Dedifferentiated amniotic fluid mesenchymal stem cell (primary cell): ENCODE measurements around the gene SLC25A42.
"Not testable (repeated sequence)": the region's sequence is repeated elsewhere in the genome, so short reads cannot be mapped to it uniquely, and the experiment has no call there.

Experiments
- DNase-seq: peaks from one replicate; pipeline ENCODE4 v3.0.0-alpha.2; 2016; ENCODE audit errors: extremely low spot score

The SLC25A42 gene

DNA sequence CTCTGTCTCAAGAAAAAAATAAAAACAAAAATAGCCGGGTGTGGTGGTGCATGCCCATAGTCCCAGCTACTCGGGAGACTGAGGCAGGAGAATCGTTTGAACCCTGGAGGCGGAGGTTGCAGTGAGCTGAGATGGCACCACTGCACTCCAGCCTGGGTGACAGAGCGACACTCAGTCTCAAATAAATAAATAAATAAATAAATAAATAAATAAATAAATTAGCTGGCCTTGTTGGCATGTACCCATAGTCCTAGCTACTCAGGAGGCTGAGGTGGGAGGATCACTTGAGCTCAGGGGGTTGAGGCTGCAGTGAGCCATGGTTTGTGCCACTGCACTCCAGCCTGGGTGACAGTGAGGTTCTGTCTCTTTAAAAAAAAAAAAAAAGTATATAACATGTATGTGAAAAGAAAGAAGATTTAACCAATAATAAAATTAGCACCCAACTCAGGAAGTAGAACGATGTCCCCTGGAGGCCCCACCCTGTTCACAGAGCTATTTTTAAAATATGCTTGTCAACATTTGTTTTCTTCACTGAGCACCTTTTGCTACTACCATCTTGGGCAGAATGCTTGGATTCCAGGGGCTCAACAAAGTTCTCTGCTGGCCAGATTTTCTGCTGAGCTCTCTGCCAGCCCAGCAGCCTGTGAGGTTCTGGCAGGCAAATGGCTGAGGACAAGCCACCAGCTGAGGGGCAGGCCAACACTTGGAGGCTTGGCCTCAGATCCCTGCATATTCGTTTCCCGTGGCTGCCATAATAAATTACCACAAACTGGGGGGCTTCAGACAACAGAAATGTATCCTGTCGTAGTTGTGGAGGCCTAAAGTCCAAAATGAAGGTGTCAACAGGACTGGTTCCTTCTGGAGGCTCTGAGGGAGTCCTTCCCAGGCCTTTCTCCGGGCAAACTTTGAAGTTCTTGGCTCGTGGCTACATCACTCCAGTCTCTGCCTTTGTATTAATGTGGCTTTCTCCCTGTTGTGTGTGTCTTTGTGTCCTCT is 5.2 kb downstream of the SLC25A42 start:
- no peak for DNase-seq

DNA sequence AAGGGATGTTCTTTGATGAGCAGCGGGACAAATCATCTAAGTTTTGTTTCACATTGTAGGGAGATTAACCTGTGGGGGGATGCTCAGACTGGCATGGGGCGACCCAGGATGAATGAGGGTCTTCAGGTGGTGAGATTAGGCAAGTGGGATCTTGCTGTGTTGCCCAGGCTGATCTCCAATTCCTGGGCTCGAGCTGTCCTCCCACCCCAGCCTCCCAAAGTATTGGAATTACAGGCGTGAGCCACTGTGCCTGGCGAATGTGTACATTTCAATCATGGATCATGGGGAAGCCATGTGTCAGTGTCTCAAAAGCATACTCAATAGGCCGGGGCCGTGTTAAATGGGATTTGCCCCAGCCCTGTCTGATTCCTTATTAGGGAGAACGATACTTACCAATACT is 8.1 kb downstream of the SLC25A42 start:
- no peak for DNase-seq

DNA sequence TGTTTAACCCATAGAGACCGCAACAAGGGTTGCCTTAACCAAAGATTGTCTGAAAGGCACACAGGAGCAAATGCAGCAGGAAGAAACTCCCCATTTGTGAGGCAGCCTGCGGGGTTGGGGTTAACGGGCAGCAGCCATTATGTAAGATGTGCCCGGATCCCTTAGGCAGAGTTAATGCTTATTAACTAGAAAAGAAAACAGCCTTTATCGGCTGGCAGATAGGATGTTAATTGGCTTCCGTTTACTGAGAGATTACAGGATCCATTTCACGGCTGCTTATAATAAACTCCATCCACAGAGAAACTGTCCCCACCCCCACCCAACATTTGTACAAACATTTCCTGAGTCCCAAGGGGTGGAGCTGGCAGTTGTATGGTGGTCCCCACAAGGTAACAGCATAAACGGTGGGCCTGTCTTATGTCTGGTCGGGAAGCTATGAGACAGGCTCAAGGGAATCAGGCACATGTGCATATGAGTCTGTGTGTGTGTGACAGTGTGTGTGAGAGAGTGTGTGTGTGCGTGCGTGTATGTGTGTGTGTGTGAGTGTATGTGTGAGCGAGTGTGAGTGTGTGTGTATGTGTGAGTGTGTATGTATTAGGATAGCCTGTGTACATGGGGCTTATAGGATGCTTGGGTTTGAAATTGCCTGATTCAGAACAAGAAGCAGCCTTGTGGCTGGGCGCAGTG is 10.5 kb downstream of the SLC25A42 start:
- no peak for DNase-seq

DNA sequence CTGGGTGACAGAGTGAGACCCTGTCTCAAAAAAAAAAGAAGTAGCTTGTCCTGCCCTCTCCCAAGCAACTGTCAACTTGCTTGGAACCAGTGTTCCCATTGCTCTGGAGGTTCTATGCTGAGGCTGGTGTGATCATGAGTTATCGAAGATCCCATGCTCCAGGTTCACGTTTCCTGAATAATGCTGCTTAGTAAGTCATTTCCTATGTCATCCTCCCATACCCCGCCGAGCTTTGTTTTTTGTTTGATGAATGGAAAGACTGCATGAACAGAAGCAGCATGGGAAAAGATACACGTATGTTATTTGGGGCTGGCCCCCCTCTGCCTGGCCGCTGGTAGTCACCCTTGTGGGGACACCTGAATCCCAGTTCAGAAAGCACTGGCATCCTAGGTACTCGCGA is 11.3 kb downstream of the SLC25A42 start:
- no peak for DNase-seq

DNA sequence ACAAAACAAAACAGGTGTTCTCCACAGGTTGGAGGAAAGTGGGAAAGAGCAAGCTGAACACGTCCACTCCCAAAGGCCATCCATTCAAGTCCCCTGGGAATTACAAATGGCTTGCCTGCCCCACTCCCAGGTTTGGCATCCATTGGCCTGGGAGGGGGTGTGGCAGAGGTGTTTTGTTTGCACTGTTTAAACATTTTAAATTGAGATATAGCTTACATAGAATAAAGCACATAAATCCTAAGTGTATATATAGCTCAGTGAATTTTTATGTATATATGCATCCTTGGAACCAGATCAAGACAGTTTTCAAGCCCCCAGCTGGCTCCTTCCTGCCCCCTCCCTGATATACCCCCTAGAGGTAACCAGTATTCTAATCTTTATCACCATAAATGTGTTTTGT is 12.7 kb downstream of the SLC25A42 start:
- DNase-seq: no peak

DNA sequence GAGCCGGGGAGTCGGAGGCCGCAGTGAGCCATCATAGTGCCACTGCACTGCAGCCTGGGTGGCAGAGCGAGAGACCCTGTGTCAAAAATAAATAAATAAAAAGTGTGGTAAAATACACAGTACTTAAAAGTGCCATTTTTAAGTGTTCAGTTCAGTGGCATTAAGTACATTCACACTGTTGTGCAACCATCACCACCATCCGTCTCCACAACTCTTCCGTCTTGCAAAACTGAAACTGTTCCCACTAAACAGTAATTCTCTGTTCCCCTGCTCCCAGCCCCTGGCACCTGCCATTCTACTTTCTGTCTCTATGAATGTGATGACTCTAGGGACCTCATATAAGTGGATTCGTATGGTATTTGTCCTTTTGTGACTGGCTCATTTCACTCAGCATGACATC is 13.3 kb downstream of the SLC25A42 start:
- DNase-seq: no peak

DNA sequence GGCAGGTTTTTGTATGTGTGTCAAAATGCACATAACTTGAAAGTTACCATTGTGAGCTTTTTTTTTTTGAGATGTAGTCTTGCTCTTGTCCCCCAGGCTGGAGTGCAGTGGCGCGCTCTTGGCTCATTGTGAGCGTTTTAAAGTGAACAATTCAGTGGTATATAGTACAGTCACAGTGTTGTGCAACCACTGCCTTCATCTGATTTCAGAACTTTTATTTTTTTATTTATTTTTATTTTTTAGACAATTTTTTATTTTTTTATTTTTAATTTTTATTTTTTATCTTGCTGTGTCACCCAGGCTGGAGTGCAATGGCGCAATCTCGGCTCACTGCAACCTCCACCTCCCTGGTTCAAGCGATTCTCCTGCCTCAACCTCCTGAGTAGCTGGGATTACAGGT is 15.0 kb downstream of the SLC25A42 start:
- no peak for DNase-seq

DNA sequence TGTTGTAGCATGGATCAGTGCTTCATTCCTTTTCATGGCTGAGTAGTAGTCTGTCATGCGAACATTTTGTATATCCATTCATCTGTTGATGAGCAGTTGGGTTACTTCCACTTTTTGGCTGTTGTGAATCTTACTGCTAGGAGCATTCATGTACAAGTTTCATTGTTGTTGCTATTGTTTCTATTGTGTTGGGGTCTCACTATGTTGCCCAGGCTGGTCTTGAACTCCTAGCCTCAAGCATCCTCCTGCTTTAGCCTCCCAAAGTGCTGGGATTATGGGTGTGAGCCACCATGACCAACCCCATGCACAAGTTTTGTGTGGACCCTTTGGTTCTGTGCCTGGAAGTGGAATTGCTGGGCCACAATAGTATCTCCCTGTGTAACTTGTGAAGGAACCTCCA is 15.8 kb downstream of the SLC25A42 start:
- no peak for DNase-seq

DNA sequence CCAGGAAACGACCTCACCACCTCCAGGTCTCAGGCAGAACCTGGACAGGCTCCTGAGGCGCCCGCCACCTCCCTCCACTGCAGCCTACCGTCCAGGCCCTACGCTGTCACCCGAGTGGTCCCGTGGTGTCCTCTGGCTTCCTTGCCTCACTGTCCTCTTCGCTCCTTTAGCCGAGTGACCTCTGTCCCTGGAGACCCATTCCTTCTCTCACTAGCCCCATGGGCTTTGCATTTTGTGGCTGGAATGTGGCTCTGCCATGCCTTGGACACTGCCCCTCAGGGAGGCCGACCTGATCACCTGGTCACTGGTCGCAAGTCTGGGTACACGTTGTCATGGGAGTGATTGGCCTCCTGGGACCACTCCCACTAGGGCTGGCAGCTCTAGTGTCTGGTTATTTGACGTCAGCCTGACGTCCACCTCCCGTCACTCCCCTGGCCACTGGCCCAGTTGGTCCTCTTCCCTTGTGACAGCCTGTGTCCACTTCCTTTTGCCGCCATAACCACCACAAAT is 17.9 kb downstream of the SLC25A42 start:
- DNase-seq: no peak

DNA sequence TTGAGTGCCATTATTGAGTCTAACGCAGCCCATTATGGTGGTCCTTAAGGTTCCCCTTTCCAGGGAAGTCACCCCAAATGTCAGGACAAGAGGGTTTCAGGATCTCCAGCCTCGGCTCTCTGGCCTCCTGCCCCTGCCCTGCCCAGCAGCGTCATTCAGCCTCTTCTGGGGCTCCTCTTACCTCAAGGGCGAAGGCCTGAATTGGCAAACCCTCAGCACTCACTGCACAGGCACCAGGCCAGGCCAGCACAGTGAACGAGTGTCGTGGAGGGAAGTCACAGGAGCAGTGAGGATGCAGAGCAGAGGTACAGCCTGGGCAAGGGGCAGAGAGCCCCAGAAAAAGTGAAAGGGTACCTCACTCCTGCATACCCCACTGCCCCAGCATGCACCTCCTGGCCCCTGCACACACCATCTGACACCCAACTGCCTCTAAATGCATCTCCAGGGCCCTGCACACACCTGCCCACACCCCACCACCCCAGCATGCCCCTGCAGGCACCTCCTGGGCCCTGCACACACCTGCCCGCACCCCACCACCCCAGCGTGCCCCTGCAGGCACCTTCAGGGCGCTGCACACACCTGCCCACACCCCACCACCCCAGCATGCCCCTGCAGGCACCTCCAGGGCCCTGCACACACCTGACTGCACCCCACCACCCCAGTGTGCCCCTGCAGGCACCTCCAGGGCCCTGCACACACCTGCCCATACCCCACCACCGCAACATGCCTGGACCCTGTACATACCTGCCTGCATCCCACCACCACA is 19.8 kb downstream of the SLC25A42 start:
- DNase-seq: no peak

DNA sequence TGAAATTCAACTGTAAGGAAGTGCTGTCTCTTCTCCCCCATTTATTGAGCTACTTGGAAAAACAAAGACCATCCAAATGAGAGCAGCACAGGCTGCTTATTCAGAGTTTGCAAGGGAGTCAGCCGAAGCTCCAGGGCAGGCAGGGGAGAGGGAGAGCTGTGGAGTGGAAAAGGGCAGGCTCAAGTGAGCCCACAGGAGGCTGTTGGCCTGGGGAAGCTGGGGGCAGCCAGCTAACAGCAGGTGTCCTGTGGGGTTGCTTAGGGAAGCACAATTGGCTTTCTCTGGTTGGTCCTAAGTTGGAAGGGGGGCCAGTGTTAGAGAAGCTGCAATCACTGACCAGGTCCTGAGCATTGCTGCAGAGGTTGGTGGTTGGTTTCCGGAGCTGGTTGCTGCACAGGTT is 23.9 kb downstream of the SLC25A42 start:
- DNase-seq: no peak

DNA sequence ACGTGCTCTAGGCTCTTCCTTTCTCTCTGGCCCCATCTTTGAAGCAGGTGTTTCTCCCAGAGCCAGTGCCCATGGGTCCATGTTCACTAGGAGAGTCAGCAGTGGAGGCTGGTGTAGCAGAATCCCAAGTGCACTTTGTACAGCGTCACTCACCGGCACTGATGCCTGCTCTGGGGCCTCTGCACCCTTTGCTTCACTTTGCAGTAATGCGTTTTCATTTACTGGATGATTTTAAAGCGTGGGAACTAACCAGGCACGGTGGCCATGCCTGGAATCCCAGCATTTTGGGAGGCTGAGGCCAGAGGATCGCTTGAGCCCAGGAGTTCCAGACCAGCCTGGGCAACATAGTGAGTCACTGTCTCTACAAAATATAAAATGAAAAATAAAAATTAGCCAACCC is 30.7 kb downstream of the SLC25A42 start:
- no peak for DNase-seq

DNA sequence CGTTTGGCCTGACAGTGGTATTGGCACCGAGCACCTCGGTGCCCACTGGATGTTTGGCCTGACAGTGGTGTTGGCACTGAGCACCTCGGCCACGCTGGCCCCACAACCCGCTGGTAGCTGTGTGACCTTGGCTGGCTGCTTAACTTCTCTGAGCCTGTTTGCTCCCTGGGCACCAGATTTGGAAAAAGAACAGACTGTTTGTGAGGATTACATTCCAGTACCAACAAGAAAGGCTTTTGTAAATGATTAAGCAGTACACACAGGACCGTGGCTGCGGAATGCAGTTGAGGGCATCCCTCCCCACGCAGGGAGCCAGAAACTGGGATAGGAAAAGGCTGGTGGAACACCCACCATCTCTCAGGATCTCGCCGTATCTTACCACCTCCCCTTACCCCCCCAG is 31.9 kb downstream of the SLC25A42 start:
- DNase-seq: no peak

DNA sequence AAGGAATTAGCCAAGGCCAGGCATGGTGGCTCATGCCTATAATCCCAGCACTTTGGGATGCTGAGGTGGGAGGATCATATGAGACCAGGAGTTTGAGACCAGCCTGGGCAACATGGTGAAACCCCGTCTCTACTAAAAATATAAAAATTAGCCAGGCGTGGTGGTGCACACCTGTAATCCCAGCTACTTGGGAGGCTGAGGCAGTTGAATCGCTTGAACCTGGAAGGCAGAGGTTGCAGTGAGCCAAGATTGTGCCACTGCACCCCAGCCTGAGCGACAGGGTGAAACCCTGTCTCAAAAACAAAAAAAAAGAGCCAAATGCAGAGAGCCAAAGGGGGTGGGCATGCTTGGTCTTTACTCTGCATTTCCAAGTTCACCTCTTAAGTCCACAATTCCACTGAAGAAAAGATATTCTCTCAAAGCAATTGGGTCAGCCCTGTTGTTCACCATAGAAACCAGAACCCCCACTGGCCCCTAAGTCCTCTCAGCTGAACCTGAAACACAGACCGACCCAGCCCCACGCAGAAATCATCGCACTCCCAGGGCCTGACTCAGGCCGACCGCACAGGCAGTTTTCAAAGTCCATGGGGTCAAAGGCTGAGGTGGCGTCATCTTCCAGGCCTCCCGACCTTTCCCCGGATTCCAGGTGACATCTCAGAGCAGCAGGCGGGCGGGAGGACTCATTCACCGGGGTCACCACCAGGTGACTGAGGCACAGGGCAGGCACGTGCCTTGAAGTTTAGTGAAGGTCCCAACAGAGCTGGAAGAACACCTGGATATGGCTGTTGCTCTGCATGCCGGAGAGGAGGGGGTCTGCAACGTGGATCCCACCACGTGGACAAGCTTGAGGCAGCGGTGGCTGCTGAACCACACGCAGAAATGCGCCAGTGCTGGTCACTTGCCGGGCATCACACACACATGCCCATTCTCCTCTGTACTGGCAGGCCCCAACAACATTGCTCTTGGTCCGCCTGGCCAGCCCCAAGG is 33.1 kb downstream of the SLC25A42 start:
- DNase-seq: no peak

DNA sequence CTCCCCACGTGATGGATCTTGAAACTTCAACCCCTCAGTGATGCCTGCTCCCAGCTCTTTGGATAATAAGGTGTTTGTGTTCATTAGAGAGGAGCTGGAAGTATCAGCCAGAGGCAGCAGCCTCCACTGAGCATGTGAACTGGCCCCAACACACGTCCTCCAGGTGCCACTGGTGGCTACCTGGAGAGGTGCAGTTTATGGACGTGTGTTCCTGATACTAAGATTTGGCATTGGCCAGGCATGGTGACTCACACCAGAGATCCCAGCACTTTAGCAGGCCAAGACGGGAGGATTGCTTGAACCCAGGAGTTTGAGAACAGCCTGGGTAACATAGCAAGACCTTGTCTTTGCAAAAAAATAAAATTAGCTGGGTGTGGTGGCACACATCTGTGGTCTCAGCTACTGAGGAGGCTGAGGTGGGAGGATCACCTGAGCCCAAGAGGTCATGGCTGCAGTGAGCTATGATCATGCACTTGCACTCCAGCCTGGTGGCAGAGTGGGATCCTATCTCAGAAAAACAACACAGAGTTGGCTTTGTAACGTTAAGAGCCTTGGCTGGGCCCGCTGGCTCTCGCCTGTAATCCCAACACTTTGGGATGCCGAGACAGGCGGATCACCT is 34.4 kb downstream of the SLC25A42 start:
- no peak for DNase-seq

DNA sequence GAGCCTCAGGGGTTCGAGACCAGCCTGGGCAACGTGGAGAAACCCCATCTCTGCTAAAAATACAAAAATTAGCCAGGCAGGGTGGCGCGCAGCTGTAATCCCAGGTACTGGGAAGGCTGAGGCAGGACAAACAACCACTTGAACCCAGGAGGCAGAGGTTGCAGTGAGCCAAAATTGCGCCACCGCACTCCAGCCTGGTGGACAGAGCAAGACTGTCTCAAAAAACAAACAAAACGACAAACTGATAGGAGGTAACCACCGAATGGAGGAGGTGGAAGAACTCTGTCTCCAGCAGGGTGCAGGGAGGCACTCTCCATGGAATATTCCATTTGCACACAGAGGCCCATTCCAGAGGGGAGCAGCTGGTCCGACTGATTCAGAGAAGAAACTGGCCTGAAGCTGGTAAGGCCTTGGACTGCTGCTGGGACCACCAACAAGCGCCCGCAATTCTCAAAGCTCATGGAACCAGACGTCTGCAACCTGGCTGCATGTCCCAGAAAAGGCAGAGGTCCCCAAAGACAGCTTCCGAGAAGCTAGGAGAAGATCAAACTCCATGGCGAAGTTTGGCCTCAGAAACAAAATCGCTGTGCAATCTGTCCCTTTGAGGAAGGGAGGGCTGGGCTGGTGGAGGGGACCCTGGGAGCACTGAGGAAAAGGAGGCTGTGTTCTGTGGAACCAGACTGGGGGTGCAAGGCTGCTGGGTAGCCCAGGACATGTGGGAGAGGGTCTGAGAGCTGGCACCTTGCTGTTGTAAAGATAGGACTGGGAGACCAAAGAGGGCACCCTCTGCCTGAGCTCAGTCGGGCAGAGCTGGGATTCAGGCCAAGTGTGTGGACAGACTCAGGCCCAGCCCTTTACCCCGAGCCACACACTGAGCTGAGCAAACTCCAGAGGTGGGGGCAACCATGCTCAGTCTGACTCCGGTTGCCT is 35.2 kb downstream of the SLC25A42 start:
- no peak for DNase-seq

DNA sequence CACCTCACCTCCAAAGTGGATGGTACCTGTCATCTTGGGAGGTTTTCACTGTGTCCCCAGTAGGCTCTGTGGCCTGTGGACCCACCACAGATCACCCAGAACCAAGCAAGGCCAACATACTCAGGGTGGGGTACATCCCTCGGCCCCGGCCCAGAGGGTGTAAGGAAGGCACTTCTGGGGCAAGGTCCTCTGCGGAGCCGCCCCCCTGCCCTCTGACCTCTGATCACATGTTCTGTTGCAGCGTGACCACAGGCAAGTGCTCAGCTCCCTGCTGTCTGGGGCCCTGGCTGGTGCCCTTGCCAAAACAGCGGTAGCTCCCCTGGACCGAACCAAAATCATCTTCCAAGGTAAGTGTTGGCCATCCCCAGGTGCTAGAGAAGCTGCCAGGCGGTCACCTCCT is 37.7 kb downstream of the SLC25A42 start:
- no peak for DNase-seq

DNA sequence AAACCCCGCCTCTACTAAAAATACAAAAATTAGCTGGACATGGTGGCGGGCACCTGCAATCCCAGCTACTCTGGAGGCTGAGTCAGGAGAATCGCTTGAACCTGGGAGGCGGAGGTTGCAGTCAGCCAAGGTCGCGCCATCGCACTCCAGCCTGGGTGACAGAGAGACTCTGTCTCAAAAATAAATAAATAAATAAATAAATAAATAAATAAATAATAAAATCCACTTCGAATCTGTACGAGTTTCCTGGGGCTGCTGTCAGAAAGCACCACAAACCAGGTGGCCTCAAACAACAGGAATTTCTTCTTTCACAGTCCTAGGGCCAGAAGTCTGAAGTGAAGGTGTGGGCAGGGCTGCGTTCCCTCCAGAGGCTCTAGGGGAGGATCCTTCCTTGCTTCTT is 38.8 kb downstream of the SLC25A42 start:
- not testable (repeated sequence) for DNase-seq

DNA sequence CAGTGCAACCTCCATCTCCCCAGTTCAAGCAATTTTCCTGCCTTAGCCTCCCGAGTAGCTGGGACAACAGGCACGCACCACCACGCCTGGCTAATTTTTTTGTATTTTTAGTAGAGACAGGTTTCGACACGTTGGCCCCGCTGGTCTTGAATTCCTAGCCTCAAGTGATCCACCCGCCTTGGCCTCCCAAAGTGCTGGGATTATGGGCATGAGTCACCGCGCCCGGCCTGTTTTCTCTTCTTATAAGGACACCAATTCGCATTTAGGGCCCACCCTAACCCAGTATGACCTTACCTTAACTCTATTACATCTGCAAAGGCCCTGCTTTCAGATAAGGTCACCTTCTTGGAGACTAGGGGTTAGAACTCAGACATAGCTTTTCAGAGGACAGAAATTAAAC is 39.4 kb downstream of the SLC25A42 start:
- DNase-seq: no peak
